Large intestine (tissue), 3 donors: ENCODE data around the gene ART4. TPM values are rescaled to one million over a fixed set of nuclear protein-coding genes. Genes with fewer than 3 reads are reported as not detected.

Experiments
- DNase-seq, 2 donors: peaks; one replicate each; pipeline versions ENCODE4 v3.0.0 to v3.0.0-alpha.2; 2013
- H3K27ac ChIP-seq: one replicate; pipeline ENCODE4 v1.5.1; 2013; ENCODE audit warnings: low read length
- H3K27me3 ChIP-seq: 2 replicates; pipeline ENCODE4 v1.6.1; 2013; ENCODE audit warnings: low read length; ENCODE audit not compliant: control insufficient read depth, insufficient read depth
- H3K36me3 ChIP-seq: 2 replicates; pipeline ENCODE4 v1.6.1; 2013; ENCODE audit warnings: low read length; ENCODE audit not compliant: control insufficient read depth, insufficient read depth
- H3K4me1 ChIP-seq: one replicate; pipeline ENCODE4 v1.6.1; 2013; ENCODE audit warnings: low read length; ENCODE audit not compliant: control insufficient read depth, insufficient read depth
- H3K4me3 ChIP-seq: one replicate; pipeline ENCODE4 v1.5.1; 2013; ENCODE audit warnings: low read length
- H3K9me3 ChIP-seq: one replicate; pipeline ENCODE4 v1.6.1; 2013; ENCODE audit warnings: mild to moderate bottlenecking, low read depth, low read length, moderate library complexity; ENCODE audit not compliant: control insufficient read depth
- WGBS: methylation state at CpG from one replicate; pipeline ENCODE4 v1.1.5; 2013; ENCODE audit warnings: low lambda C conversion rate; ENCODE audit not compliant: insufficient coverage; 5-methylcytosine and 5-hydroxymethylcytosine counted together
- polyA plus RNA-seq: library from polyadenylated mRNA; unstranded; fragments of 120-200 nt; gene quantifications from one replicate; pipeline ENCODE4 v1.2.1, GENCODE V29; 2013

The ART4 gene
- polyA plus RNA-seq, 1 donor = 6.3 TPM

- 100% methylated on average over 1 of the region's 2 CpGs for WGBS
- Histone ChIP-seq H3K27me3 (no peaks in the 10 kb centered on the region), H3K9me3 (no peaks in the 10 kb centered on the region), H3K4me1 (no peaks in the 10 kb centered on the region), H3K36me3 (no peaks in the 10 kb centered on the region), H3K4me3 (no peak overlapping the region), H3K27ac (no peak overlapping the region)
- no peak for DNase-seq
Measured at GRCh38 chr12:14811486-14811885, 31.8 kb downstream of the ART4 start.

GRCh38 chr12:14810953-14811483 is 32.3 kb downstream of the ART4 start:
- H3K27ac ChIP-seq = no peak overlapping the region
- WGBS = no CpG with 5 or more reads among the region's 1 CpG
- H3K27me3 ChIP-seq = no peaks in the 10 kb centered on the region
- no peaks in the 10 kb centered on the region for H3K36me3 ChIP-seq
- no peak overlapping the region for H3K4me3 ChIP-seq
- DNase-seq = no peak
- H3K9me3 ChIP-seq = no peaks in the 10 kb centered on the region
- H3K4me1 ChIP-seq = no peaks in the 10 kb centered on the region

GRCh38 chr12:14810167-14810952 is 33.0 kb downstream of the ART4 start:
- no peak for DNase-seq
- no peaks in the 10 kb centered on the region for H3K27me3 ChIP-seq
- no peak overlapping the region for H3K27ac ChIP-seq
- 67% methylated on average over 3 of the region's 5 CpGs for WGBS
- H3K4me3 ChIP-seq = no peak overlapping the region
- no peaks in the 10 kb centered on the region for H3K4me1 ChIP-seq
- H3K36me3 ChIP-seq = no peaks in the 10 kb centered on the region
- H3K9me3 ChIP-seq = no peaks in the 10 kb centered on the region

DNA sequence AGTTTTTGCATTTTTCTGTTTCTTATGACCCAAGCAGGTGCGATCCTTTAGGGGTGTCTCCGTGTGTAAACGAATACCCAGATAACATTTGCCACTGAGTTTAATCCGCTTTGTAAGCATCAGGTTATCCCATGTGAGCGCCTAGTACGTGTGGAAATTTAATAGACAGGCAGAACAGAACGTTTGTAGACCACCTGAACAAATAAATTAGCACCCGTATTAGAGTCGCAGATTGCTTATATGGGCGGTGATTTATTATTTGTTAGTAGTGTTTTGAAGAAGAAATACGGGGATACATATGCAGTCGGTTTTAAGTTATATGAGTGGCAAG is 39.5 kb downstream of the ART4 start:
- Histone ChIP-seq H3K4me3 (peak overlapping the region; percentile 86), H3K27ac (peak overlapping the region; percentile 87), H3K9me3 (no peaks in the 10 kb centered on the region), H3K27me3 (no peaks in the 10 kb centered on the region), H3K4me1 (peaks cover 9% of the 10 kb centered on the region), H3K36me3 (peaks cover 5% of the 10 kb centered on the region)
- no CpG with 5 or more reads among the region's 12 CpGs for WGBS
- DNase-seq = no peak

GRCh38 chr12:14803011-14803829 is 40.1 kb downstream of the ART4 start, which contains the start of the genes C12orf60 and WBP11:
C12orf60 (plus strand) TSS chr12:14803670; CDS start chr12:14822936, 19,266 bp downstream.
WBP11 (minus strand) TSS chr12:14803478; CDS start chr12:14801383, 2,095 bp downstream.
- peak; percentile 98 to 99 for DNase-seq
- H3K27me3 ChIP-seq = no peaks in the 10 kb centered on the region
- H3K36me3 ChIP-seq = peaks cover 10% of the 10 kb centered on the region
- peak within 1 kb of the TSS; percentile 87 for H3K27ac ChIP-seq
- peak within 1 kb of the TSS; percentile 86 for H3K4me3 ChIP-seq
- H3K9me3 ChIP-seq = no peaks in the 10 kb centered on the region
- peaks cover 9% of the 10 kb centered on the region for H3K4me1 ChIP-seq
- WGBS = no CpG with 5 or more reads among the region's 50 CpGs

- no CpG with 5 or more reads among the region's 7 CpGs for WGBS
- peak overlapping the region; percentile 80 for H3K27ac ChIP-seq
- H3K4me1 ChIP-seq = peaks cover 9% of the 10 kb centered on the region
- no peaks in the 10 kb centered on the region for H3K9me3 ChIP-seq
- DNase-seq = no peak
- H3K27me3 ChIP-seq = no peaks in the 10 kb centered on the region
- H3K4me3 ChIP-seq = peak overlapping the region; percentile 86
- H3K36me3 ChIP-seq = peaks cover 14% of the 10 kb centered on the region
Measured at GRCh38 chr12:14802721-14803010, 40.7 kb downstream of the ART4 start.

GRCh38 chr12:14802247-14802646 is 41.1 kb downstream of the ART4 start:
- DNase-seq = no peak
- Histone ChIP-seq H3K4me3 (peak overlapping the region; percentile 86), H3K27ac (no peak overlapping the region), H3K9me3 (no peaks in the 10 kb centered on the region), H3K27me3 (no peaks in the 10 kb centered on the region), H3K4me1 (peaks cover 9% of the 10 kb centered on the region), H3K36me3 (peaks cover 18% of the 10 kb centered on the region)
- WGBS = no CpG with 5 or more reads among the region's 4 CpGs

DNA sequence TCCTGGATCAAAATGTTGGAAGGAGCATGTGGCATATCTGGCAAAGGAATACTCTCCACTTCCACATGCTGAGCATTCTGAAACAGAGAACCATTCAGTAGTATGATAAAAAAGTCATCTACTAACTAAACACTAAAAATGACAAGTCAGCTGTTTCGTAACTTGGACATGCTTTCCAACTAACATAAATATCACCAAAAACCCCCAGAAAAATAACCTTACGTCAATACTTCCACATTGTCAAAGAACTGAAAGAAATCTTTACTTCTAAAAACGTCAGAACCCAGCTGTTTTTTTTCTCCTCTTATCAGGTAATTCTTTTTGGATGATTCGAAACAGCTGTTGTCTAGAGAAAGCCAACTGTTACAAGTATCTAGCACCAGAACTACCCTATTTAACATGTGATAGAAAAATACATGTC is 48.3 kb downstream of the ART4 start:
- no peaks in the 10 kb centered on the region for H3K27me3 ChIP-seq
- peaks cover 68% of the 10 kb centered on the region for H3K36me3 ChIP-seq
- no peaks in the 10 kb centered on the region for H3K4me1 ChIP-seq
- 92% methylated on average over 2 of the region's 4 CpGs for WGBS
- H3K27ac ChIP-seq = no peak overlapping the region
- DNase-seq = no peak
- no peak overlapping the region for H3K4me3 ChIP-seq
- no peaks in the 10 kb centered on the region for H3K9me3 ChIP-seq

DNA sequence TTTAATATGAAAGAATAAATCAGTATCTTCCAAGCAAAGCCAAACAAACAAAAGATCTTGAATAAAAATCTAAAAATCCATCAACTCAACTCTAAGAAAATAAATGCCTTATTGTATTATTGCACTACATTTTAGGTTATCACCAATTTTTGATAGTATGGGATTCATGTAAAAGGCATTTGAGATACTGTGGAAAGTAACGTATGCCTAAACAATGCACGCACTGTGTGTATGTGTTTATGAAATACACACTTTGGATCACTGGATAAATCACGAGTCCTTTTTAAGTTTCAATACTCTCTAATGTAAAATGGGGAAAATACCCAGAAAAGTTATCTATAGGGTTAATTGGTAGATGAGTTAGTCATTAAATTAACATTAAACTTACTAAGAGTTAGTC is 57.8 kb downstream of the ART4 start:
- no peaks in the 10 kb centered on the region for H3K4me1 ChIP-seq
- no peaks in the 10 kb centered on the region for H3K27me3 ChIP-seq
- peaks cover 38% of the 10 kb centered on the region for H3K36me3 ChIP-seq
- DNase-seq = no peak
- H3K27ac ChIP-seq = no peak overlapping the region
- no peak overlapping the region for H3K4me3 ChIP-seq
- no CpG with 5 or more reads among the region's 3 CpGs for WGBS
- H3K9me3 ChIP-seq = no peaks in the 10 kb centered on the region

GRCh38 chr12:14784471-14784870 is 58.9 kb downstream of the ART4 start:
- no peaks in the 10 kb centered on the region for H3K27me3 ChIP-seq
- DNase-seq = no peak
- 100% methylated on average over 2 of the region's 2 CpGs for WGBS
- no peaks in the 10 kb centered on the region for H3K9me3 ChIP-seq
- H3K4me1 ChIP-seq = no peaks in the 10 kb centered on the region
- H3K27ac ChIP-seq = no peak overlapping the region
- peaks cover 30% of the 10 kb centered on the region for H3K36me3 ChIP-seq
- no peak overlapping the region for H3K4me3 ChIP-seq
